CD14-positive monocyte (primary cell): ENCODE results near the gene LUZP4. TPM values are rescaled to one million over a fixed set of nuclear protein-coding genes. Genes with fewer than 3 reads are reported as not detected.

Experiments
- DNase-seq, 3 donors: peaks; one replicate each; pipeline ENCODE4 v3.0.0-alpha.2; 2011 to 2022
- H2AFZ ChIP-seq: 2 replicates; pipeline ENCODE4 v1.6.0; 2012; ENCODE audit warnings: mild to moderate bottlenecking, low read depth, low read length, inconsistent platforms; ENCODE audit not compliant: insufficient read depth, poor library complexity, severe bottlenecking
- H3K27ac ChIP-seq, 2 donors: 1 replicate in 1 of 2; 2 replicates in 1 of 2; pipeline ENCODE4 v1.5.1; 2012 to 2013; ENCODE audit warnings: low read length in 2 of 2, control low read depth in 1 of 2, inconsistent platforms in 1 of 2, low read depth in 1 of 2, mild to moderate bottlenecking in 1 of 2
- H3K27me3 ChIP-seq, 2 donors: one replicate each; pipeline versions ENCODE4 v1.6.0 to v1.6.1; 2011 to 2013; ENCODE audit warnings: low read length in 2 of 2; ENCODE audit not compliant: control insufficient read depth in 2 of 2, insufficient read depth in 2 of 2
- H3K36me3 ChIP-seq, 2 donors: replicated peaks in 1 of 2; 1 replicate in 1 of 2; 2 replicates in 1 of 2; pipeline versions ENCODE4 v1.5.1 to v1.6.1; 2012 to 2013; ENCODE audit warnings: low read length in 2 of 2, control low read depth in 1 of 2, inconsistent platforms in 1 of 2, mild to moderate bottlenecking in 1 of 2; ENCODE audit not compliant: insufficient read depth in 2 of 2, control insufficient read depth in 1 of 2
- H3K4me1 ChIP-seq, 2 donors: 1 replicate in 1 of 2; 2 replicates in 1 of 2; pipeline versions ENCODE4 v1.5.1 to v1.6.1; 2012 to 2013; ENCODE audit warnings: low read length in 2 of 2, control low read depth in 1 of 2, inconsistent platforms in 1 of 2, mild to moderate bottlenecking in 1 of 2, moderate library complexity in 1 of 2; ENCODE audit not compliant: insufficient read depth in 2 of 2, control insufficient read depth in 1 of 2
- H3K4me2 ChIP-seq: replicated peaks from 2 replicates; pipeline ENCODE3; 2012; ENCODE audit warnings: low read length, moderate library complexity, mild to moderate bottlenecking; ENCODE audit not compliant: poor library complexity, severe bottlenecking; ENCODE audit errors: extremely low read depth
- H3K4me3 ChIP-seq, 3 experiments: fragments of 200-600 bp in 1 of 3; sonication (generic) in 1 of 3; replicated peaks in 1 of 3; 1 replicate in 2 of 3; 2 replicates in 1 of 3; pipeline ENCODE4 v1.5.1; 2011 to 2013; ENCODE audit warnings: low read length in 3 of 3, mild to moderate bottlenecking in 3 of 3, control low read depth in 2 of 3, low read depth in 2 of 3, inconsistent platforms in 1 of 3, moderate library complexity in 1 of 3
- H3K79me2 ChIP-seq: 2 replicates; pipeline ENCODE4 v1.6.0; 2012; ENCODE audit warnings: mild to moderate bottlenecking, control low read depth, inconsistent platforms, low read length, moderate library complexity; ENCODE audit not compliant: insufficient read depth
- H3K9ac ChIP-seq: 2 replicates; pipeline ENCODE4 v1.6.0; 2017; ENCODE audit warnings: low read length, mild to moderate bottlenecking; ENCODE audit not compliant: insufficient read depth, poor library complexity, severe bottlenecking
- H3K9me3 ChIP-seq, 2 donors: replicated peaks in 1 of 2; 1 replicate in 1 of 2; 2 replicates in 1 of 2; pipeline versions ENCODE4 v1.5.1 to v1.6.1; 2012 to 2013; ENCODE audit warnings: low read length in 2 of 2, control low read depth in 1 of 2; ENCODE audit not compliant: control insufficient read depth in 1 of 2, insufficient read depth in 1 of 2
- H4K20me1 ChIP-seq: 2 replicates; pipeline ENCODE4 v1.6.0; 2012; ENCODE audit warnings: mild to moderate bottlenecking, low read length, control low read depth, moderate library complexity; ENCODE audit not compliant: insufficient read depth
- H3K27ac Mint-ChIP-seq, 7 donors: one replicate each; pipeline ENCODE4 v1.8.0; 2020; ENCODE audit warnings: mild to moderate bottlenecking in 7 of 7, mixed read lengths in 7 of 7, moderate library complexity in 6 of 7, inconsistent platforms in 2 of 7
- H3K27me3 Mint-ChIP-seq, 3 donors: one replicate each; pipeline ENCODE4 v1.8.0; 2021 to 2022; ENCODE audit warnings: low read depth in 3 of 3, mild to moderate bottlenecking in 3 of 3, mixed read lengths in 3 of 3, moderate library complexity in 3 of 3, inconsistent platforms in 1 of 3
- H3K36me3 Mint-ChIP-seq, 2 donors: one replicate each; pipeline ENCODE4 v1.8.0; 2020; ENCODE audit warnings: mixed read lengths in 2 of 2, inconsistent platforms in 1 of 2, mild to moderate bottlenecking in 1 of 2
- H3K4me1 Mint-ChIP-seq: one replicate; pipeline ENCODE4 v1.8.0; 2020; ENCODE audit warnings: mild to moderate bottlenecking, mixed read lengths
- H3K4me3 Mint-ChIP-seq, 2 donors: one replicate each; pipeline ENCODE4 v1.8.0; 2020; ENCODE audit warnings: mild to moderate bottlenecking in 2 of 2, mixed read lengths in 2 of 2, moderate library complexity in 1 of 2
- H3K9me3 Mint-ChIP-seq, 7 donors: one replicate each; pipeline ENCODE4 v1.8.0; 2020 to 2022; ENCODE audit warnings: mixed read lengths in 7 of 7, mild to moderate bottlenecking in 6 of 7, moderate library complexity in 6 of 7, inconsistent platforms in 2 of 7
- WGBS: methylation state at CpG from one replicate; pipeline ENCODE4 v1.1.5; 2013; ENCODE audit warnings: missing lambda C conversion rate; ENCODE audit not compliant: insufficient coverage; 5-methylcytosine and 5-hydroxymethylcytosine counted together
- intact Hi-C, 2 donors: fragments of 100-400 bp; cut with micrococcal nuclease; formaldehyde crosslinking; loops; one replicate each; pipeline versions ENCODE4 v1.15.0 to v1.15.1; 2023
- polyA plus RNA-seq, 3 donors: library from polyadenylated mRNA; depleted of rRNA in 1 of 3; unstranded in 2 of 3; stranded (reverse) in 1 of 3; fragments of 300-500 nt in 2 of 3; fragments of >200 nt in 1 of 3; fragmentation: Illumina TruSeq in 2 of 3; gene quantifications; 1 replicate in 2 of 3; 2 replicates in 1 of 3; pipeline ENCODE4 v1.2.3, GENCODE V29; 2012 to 2021
- TF ChIP-seq, protein P1 (sequence below): fragments of 200-600 bp; IDR thresholded peaks from one replicate; pipeline ENCODE4 v1.8.0; 2022; ENCODE audit warnings: antibody characterized with exemption, mild to moderate bottlenecking

The LUZP4 gene
- polyA plus RNA-seq, 3 donors: not detected

GRCh38 chrX:115261148-115261547 lies 28.4 kb upstream of the LUZP4 start:
- Histone ChIP-seq H2AFZ (no peak overlapping the region), H3K4me1 (no peaks in the 10 kb centered on the region), H3K27ac (no peak overlapping the region), H4K20me1 (no peaks in the 10 kb centered on the region), H3K4me2 (no peak overlapping the region), H3K4me3 (no peak overlapping the region), H3K79me2 (no peaks in the 10 kb centered on the region), H3K9ac (no peak overlapping the region), H3K36me3 (no peaks in the 10 kb centered on the region), H3K27me3 (no peaks in the 10 kb centered on the region), H3K9me3 (no peaks in the 10 kb centered on the region)
- no CpG with 5 or more reads among the region's 2 CpGs for WGBS
- intact Hi-C loops: no loop called here
- Mint-ChIP-seq H3K9me3 (peaks cover 0 to 1% (median 0%) of the 10 kb centered on the region in 7 donors), H3K27ac (no peak overlapping the region), H3K4me1 (no peaks in the 10 kb centered on the region), H3K27me3 (peaks cover 0 to 2% (median 1%) of the 10 kb centered on the region in 3 donors), H3K36me3 (no peaks in the 10 kb centered on the region), H3K4me3 (no peak overlapping the region)
- no peak for DNase-seq
- TF ChIP-seq, protein P1, sequence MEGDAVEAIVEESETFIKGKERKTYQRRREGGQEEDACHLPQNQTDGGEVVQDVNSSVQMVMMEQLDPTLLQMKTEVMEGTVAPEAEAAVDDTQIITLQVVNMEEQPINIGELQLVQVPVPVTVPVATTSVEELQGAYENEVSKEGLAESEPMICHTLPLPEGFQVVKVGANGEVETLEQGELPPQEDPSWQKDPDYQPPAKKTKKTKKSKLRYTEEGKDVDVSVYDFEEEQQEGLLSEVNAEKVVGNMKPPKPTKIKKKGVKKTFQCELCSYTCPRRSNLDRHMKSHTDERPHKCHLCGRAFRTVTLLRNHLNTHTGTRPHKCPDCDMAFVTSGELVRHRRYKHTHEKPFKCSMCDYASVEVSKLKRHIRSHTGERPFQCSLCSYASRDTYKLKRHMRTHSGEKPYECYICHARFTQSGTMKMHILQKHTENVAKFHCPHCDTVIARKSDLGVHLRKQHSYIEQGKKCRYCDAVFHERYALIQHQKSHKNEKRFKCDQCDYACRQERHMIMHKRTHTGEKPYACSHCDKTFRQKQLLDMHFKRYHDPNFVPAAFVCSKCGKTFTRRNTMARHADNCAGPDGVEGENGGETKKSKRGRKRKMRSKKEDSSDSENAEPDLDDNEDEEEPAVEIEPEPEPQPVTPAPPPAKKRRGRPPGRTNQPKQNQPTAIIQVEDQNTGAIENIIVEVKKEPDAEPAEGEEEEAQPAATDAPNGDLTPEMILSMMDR: no peak

DNA sequence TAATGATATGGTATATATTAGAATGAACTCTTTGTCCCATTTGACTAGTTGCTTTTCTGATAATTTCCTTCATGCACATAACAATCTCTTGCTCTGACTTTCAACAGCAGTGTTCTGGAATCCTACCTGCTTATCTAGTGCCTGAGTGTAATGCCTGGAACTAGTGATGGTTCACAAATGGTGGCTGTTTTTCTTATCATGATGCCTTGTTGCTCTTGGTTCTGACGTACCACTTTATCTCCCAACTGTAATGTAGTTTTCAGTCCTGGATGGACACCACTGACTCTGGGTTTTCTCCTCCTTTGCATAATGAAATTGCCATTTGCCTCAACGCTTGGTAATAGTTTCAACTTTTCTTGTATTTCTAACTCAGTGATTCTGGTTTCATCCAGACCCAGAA lies 25.5 kb upstream of the LUZP4 start:
- H3K4me1 Mint-ChIP-seq: no peaks in the 10 kb centered on the region
- H3K27ac Mint-ChIP-seq: no peak overlapping the region
- Histone ChIP-seq H3K36me3 (no peaks in the 10 kb centered on the region), H3K4me3 (no peak overlapping the region), H3K4me1 (no peaks in the 10 kb centered on the region), H3K79me2 (no peaks in the 10 kb centered on the region), H3K27ac (no peak overlapping the region), H4K20me1 (no peaks in the 10 kb centered on the region), H3K4me2 (no peak overlapping the region), H3K9me3 (no peaks in the 10 kb centered on the region), H2AFZ (no peak overlapping the region), H3K27me3 (peaks cover 0 to 5% of the 10 kb centered on the region in 2 donors), H3K9ac (no peak overlapping the region)
- H3K4me3 Mint-ChIP-seq: no peak overlapping the region
- TF ChIP-seq, protein P1: no peak
- no peaks in the 10 kb centered on the region for H3K27me3 Mint-ChIP-seq
- no peaks in the 10 kb centered on the region for H3K36me3 Mint-ChIP-seq
- DNase-seq: no peak
- intact Hi-C loops: no loop called here
- WGBS: no CpG with 5 or more reads among the region's 2 CpGs
- peaks cover 0 to 1% (median 0%) of the 10 kb centered on the region in 7 donors for H3K9me3 Mint-ChIP-seq
